Large intestine (tissue), 3 donors: ENCODE results near the gene OSMR. TPM values are rescaled to one million over a fixed set of nuclear protein-coding genes. Genes with fewer than 3 reads are reported as not detected.

Experiments
- DNase-seq, 2 donors: peaks; one replicate each; pipeline versions ENCODE4 v3.0.0 to v3.0.0-alpha.2; 2013
- H3K27ac ChIP-seq: one replicate; pipeline ENCODE4 v1.5.1; 2013; ENCODE audit warnings: low read length
- H3K27me3 ChIP-seq: 2 replicates; pipeline ENCODE4 v1.6.1; 2013; ENCODE audit warnings: low read length; ENCODE audit not compliant: control insufficient read depth, insufficient read depth
- H3K36me3 ChIP-seq: 2 replicates; pipeline ENCODE4 v1.6.1; 2013; ENCODE audit warnings: low read length; ENCODE audit not compliant: control insufficient read depth, insufficient read depth
- H3K4me1 ChIP-seq: one replicate; pipeline ENCODE4 v1.6.1; 2013; ENCODE audit warnings: low read length; ENCODE audit not compliant: control insufficient read depth, insufficient read depth
- H3K4me3 ChIP-seq: one replicate; pipeline ENCODE4 v1.5.1; 2013; ENCODE audit warnings: low read length
- H3K9me3 ChIP-seq: one replicate; pipeline ENCODE4 v1.6.1; 2013; ENCODE audit warnings: mild to moderate bottlenecking, low read depth, low read length, moderate library complexity; ENCODE audit not compliant: control insufficient read depth
- WGBS: methylation state at CpG from one replicate; pipeline ENCODE4 v1.1.5; 2013; ENCODE audit warnings: low lambda C conversion rate; ENCODE audit not compliant: insufficient coverage; 5-methylcytosine and 5-hydroxymethylcytosine counted together
- polyA plus RNA-seq: library from polyadenylated mRNA; unstranded; fragments of 120-200 nt; gene quantifications from one replicate; pipeline ENCODE4 v1.2.1, GENCODE V29; 2013

The OSMR gene
- polyA plus RNA-seq, 1 donor: 5.9 TPM

- Histone ChIP-seq H3K27ac (no peak overlapping the region), H3K9me3 (no peaks in the 10 kb centered on the region), H3K4me1 (no peaks in the 10 kb centered on the region), H3K4me3 (no peak overlapping the region), H3K36me3 (no peaks in the 10 kb centered on the region), H3K27me3 (peaks cover 6% of the 10 kb centered on the region)
- WGBS: 20% methylated on average over 1 of the region's 6 CpGs
- DNase-seq: no peak
Measured at GRCh38 chr5:38925154-38925925, 79.5 kb downstream of the OSMR start.

GRCh38 chr5:38926121-38926520, 80.3 kb downstream of the OSMR start:
- no peaks in the 10 kb centered on the region for H3K36me3 ChIP-seq
- H3K27ac ChIP-seq: no peak overlapping the region
- no peaks in the 10 kb centered on the region for H3K4me1 ChIP-seq
- no peak overlapping the region for H3K4me3 ChIP-seq
- peaks cover 6% of the 10 kb centered on the region for H3K27me3 ChIP-seq
- WGBS: no CpG with 5 or more reads among the region's 3 CpGs
- H3K9me3 ChIP-seq: no peaks in the 10 kb centered on the region
- no peak for DNase-seq

- Histone ChIP-seq H3K4me3 (no peak overlapping the region), H3K27ac (no peak overlapping the region), H3K4me1 (no peaks in the 10 kb centered on the region), H3K36me3 (no peaks in the 10 kb centered on the region), H3K9me3 (no peaks in the 10 kb centered on the region), H3K27me3 (peaks cover 6% of the 10 kb centered on the region)
- DNase-seq: no peak
- no CpG with 5 or more reads among the region's 2 CpGs for WGBS
Measured at GRCh38 chr5:38927470-38927869, 81.7 kb downstream of the OSMR start.

GRCh38 chr5:38929838-38930237, 84.0 kb downstream of the OSMR start:
- peaks cover 2% of the 10 kb centered on the region for H3K27me3 ChIP-seq
- H3K9me3 ChIP-seq: no peaks in the 10 kb centered on the region
- no peak overlapping the region for H3K4me3 ChIP-seq
- WGBS: 29% methylated on average over 1 of the region's 2 CpGs
- H3K27ac ChIP-seq: no peak overlapping the region
- DNase-seq: no peak
- no peaks in the 10 kb centered on the region for H3K36me3 ChIP-seq
- no peaks in the 10 kb centered on the region for H3K4me1 ChIP-seq

GRCh38 chr5:38931731-38932130, 85.9 kb downstream of the OSMR start:
- 90% methylated on average over 1 of the region's 4 CpGs for WGBS
- Histone ChIP-seq H3K27me3 (no peaks in the 10 kb centered on the region), H3K4me1 (no peaks in the 10 kb centered on the region), H3K4me3 (no peak overlapping the region), H3K36me3 (peaks cover 5% of the 10 kb centered on the region), H3K27ac (no peak overlapping the region), H3K9me3 (no peaks in the 10 kb centered on the region)
- no peak for DNase-seq

- no peak overlapping the region for H3K27ac ChIP-seq
- peaks cover 8% of the 10 kb centered on the region for H3K36me3 ChIP-seq
- DNase-seq: no peak
- no peak overlapping the region for H3K4me3 ChIP-seq
- H3K4me1 ChIP-seq: no peaks in the 10 kb centered on the region
- no peaks in the 10 kb centered on the region for H3K27me3 ChIP-seq
- H3K9me3 ChIP-seq: no peaks in the 10 kb centered on the region
- WGBS: no CpG with 5 or more reads among the region's 4 CpGs
Measured at GRCh38 chr5:38932854-38933408, 87.1 kb downstream of the OSMR start.

GRCh38 chr5:38935437-38935836, 89.6 kb downstream of the OSMR start:
- Histone ChIP-seq H3K4me3 (no peak overlapping the region), H3K36me3 (peaks cover 8% of the 10 kb centered on the region), H3K4me1 (no peaks in the 10 kb centered on the region), H3K27me3 (no peaks in the 10 kb centered on the region), H3K27ac (no peak overlapping the region), H3K9me3 (no peaks in the 10 kb centered on the region)
- 100% methylated on average over 1 of the region's 1 CpG for WGBS
- DNase-seq: no peak

- DNase-seq: no peak
- Histone ChIP-seq H3K27ac (no peak overlapping the region), H3K4me3 (no peak overlapping the region), H3K36me3 (peaks cover 8% of the 10 kb centered on the region), H3K9me3 (no peaks in the 10 kb centered on the region), H3K27me3 (no peaks in the 10 kb centered on the region), H3K4me1 (no peaks in the 10 kb centered on the region)
- WGBS: no CpG with 5 or more reads among the region's 6 CpGs
Measured at GRCh38 chr5:38936269-38936668, 90.5 kb downstream of the OSMR start.

GRCh38 chr5:38938424-38938823, 92.6 kb downstream of the OSMR start:
- no peak overlapping the region for H3K27ac ChIP-seq
- no peaks in the 10 kb centered on the region for H3K4me1 ChIP-seq
- DNase-seq: no peak
- H3K27me3 ChIP-seq: no peaks in the 10 kb centered on the region
- peaks cover 24% of the 10 kb centered on the region for H3K36me3 ChIP-seq
- H3K9me3 ChIP-seq: no peaks in the 10 kb centered on the region
- H3K4me3 ChIP-seq: no peak overlapping the region
- 86% methylated on average over 1 of the region's 1 CpG for WGBS

- H3K36me3 ChIP-seq: peaks cover 28% of the 10 kb centered on the region
- no CpG with 5 or more reads among the region's 1 CpG for WGBS
- H3K9me3 ChIP-seq: no peaks in the 10 kb centered on the region
- DNase-seq: no peak
- no peaks in the 10 kb centered on the region for H3K27me3 ChIP-seq
- H3K4me3 ChIP-seq: no peak overlapping the region
- H3K27ac ChIP-seq: no peak overlapping the region
- H3K4me1 ChIP-seq: no peaks in the 10 kb centered on the region
Measured at GRCh38 chr5:38938973-38939372, 93.2 kb downstream of the OSMR start.
